Erythroblast (primary cell): Measurements from ENCODE around the gene CLSTN3.

ENCODE experiments used
- GATA1 ChIP-seq: IDR thresholded peaks from 2 replicates; pipeline ENCODE4 v1.6.1; 2011; ENCODE audit warnings: low read depth, mild to moderate bottlenecking, control low read depth, low read length, moderate library complexity
- POLR2A ChIP-seq: IDR thresholded peaks from 2 replicates; pipeline ENCODE4 v1.6.1; 2011; ENCODE audit warnings: mild to moderate bottlenecking, low read length

GRCh38 chr12:7206691-7207090 lies 76.5 kb downstream of the CLSTN3 start:
- no peak for TF ChIP-seq POLR2A
- no peak for TF ChIP-seq GATA1
